Mucosa of gallbladder (tissue), 1 donor: Measurements from ENCODE around the gene EPB41L2. TPM values are rescaled to one million over a fixed set of nuclear protein-coding genes. Genes with fewer than 3 reads are reported as not detected.
"Not testable (repeated sequence)": the region's sequence is repeated elsewhere in the genome, so short reads cannot be mapped to it uniquely, and the experiment has no call there.

ENCODE experiments used
- DNase-seq: peaks from one replicate; pipeline ENCODE4 v3.0.0-alpha.2; 2020; ENCODE audit warnings: low spot score
- total RNA-seq: library from RNA; stranded (reverse); gene quantifications from one replicate; pipeline ENCODE4 v1.2.1, GENCODE V29; 2021
- donor health status: DM: no; HTN: no; CAD: no.

Gene EPB41L2
- total RNA-seq, 1 donor from 2014 or later, result 110 TPM

DNA sequence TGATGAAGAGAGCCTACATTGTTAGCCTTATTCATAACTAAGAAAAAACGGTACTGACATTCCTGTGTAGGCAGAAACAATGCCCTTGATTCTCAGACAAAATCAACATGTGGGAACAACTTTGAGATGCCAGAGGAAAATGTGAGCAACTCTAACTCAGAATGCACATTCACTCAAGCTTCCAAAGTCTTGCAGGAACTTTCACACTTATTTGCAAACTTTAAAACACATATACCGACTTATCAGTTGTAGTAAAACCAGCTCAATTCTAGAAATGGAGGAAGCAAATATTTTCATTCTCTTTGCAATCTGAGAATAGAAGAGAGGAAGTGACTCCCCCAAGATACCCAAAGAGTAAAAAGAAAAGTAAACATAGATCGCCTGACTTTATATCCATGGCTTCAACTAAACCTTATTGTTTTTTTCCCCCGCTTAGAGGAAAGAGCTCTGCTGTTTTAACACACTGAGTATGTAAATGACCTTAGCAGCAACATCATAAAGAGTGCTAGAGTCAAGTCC, 117.6 kb downstream of the EPB41L2 start:
- no peak for DNase-seq

DNA sequence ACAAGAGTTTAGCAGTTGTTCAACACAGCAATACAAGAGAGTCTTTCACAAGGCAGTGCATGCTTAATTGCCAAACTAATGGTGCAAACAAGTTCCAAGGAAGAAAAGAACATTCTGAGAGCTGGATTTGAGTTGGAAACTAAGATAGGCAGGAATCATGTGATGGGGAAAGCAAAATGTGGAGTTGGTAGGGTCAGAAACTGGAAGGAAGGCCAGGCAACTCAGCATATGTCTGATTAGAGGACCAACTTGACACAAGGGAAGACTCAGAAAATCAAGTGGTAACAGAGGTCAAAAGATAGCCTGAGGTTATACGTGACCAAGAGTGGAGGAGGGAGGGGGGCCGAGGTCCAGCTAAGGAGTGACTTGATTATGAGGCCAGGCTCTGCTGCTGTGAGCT, 118.6 kb downstream of the EPB41L2 start:
- DNase-seq, result no peak

DNA sequence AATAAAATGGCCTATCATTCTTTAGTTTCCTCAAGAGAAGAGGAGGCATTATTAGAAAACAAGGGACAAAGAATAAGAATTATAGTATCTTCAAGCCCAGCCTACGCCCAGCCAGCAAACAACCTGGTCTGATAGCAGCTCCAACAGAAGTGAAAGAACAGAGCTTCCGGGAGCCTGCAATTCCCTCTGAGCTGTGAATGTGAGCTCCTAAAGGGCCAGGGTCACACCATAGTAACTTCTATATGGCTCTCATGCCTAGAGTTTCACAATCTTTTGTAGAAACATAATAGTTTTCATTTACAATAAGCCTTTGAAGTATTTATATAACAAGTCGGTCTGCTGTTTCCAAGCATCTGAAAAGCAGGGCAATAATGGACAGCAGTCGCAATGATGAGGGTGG, 119.3 kb downstream of the EPB41L2 start:
- no peak for DNase-seq

DNA sequence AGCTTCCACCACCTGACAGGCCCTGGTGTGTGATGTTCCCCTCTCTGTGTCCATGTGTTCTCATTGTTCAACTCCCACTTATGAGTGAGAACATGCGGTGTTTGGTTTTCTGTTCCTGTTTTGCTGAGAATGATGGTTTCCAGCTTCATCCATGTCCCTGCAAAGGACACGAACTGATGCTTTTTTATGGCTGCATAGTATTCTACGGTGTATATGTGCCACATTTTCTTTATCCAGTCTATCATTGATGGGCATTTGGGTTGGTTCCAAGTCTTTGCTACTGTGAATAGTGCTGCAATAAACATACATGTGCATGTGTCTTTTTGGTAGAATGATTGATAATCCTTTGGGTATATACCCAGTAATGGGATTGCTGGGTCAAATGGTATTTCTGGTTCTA, 120.3 kb downstream of the EPB41L2 start:
- DNase-seq, result not testable (repeated sequence)

DNA sequence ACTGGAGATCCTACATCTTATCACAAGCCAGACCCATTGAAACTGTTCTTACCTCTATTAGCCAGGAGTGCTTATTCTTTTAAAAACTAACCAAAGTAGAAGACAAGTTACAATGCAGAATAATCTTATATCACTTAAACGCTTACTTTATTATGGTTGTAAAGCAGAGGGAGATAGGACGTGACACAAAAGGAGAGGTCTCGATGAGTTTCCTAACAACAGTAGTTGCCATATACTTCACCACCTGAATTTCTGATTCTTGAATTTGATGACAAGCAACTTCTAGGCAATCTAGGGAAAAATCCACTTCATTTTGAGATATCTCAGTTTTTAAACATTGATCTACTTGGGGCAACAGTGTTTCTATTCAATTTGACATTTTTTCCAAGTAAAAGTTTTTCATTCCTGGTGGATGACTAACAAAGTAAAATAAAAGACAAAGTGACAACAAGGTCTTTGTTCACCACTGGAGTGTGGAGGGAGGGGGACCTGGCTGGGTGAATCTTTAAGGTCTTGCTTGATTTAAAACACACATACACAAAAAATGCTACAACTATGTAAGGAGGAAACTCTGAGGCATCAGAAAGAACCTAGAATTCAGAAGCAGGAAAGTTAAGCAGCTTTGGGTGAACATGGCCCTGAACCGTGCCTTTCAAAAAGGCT, 125.0 kb downstream of the EPB41L2 start:
- DNase-seq, result no peak

DNA sequence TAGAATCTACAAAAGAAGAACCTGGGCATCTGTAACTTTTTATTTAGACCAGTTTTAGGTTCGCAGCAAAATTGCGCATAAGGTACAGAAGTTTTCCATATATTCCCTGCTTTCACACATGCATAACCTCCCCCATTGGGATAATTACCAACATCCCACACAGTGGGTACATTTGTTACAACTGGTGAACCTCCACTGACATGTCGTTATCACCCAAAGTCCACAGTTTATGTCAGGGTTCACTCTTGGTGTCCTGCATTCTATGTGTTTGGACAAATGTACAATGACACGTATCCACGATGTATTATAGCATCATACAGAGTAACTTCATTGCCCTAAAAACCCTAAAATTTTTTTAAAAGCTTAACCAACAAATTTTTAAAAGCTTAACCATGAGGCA, 126.1 kb downstream of the EPB41L2 start:
- no peak for DNase-seq

DNA sequence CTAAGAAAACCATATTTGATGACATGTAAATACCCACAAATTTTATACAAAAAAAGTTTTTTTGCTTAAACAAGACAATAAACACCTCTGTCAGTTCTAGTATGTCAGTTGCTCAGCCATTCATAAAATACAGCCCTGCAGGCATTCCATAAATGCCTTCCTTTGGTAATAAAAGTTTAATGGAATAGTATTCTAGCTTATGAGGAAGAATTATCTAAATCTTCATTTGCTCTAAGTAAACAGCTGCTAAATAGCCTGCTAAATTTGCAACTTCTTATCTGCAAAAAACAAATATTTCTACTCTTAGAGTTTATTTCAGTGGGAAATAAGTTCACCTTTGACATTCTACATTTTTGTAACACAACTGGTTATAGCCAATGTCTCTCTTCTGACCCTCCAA, 127.1 kb downstream of the EPB41L2 start:
- DNase-seq, result no peak

DNA sequence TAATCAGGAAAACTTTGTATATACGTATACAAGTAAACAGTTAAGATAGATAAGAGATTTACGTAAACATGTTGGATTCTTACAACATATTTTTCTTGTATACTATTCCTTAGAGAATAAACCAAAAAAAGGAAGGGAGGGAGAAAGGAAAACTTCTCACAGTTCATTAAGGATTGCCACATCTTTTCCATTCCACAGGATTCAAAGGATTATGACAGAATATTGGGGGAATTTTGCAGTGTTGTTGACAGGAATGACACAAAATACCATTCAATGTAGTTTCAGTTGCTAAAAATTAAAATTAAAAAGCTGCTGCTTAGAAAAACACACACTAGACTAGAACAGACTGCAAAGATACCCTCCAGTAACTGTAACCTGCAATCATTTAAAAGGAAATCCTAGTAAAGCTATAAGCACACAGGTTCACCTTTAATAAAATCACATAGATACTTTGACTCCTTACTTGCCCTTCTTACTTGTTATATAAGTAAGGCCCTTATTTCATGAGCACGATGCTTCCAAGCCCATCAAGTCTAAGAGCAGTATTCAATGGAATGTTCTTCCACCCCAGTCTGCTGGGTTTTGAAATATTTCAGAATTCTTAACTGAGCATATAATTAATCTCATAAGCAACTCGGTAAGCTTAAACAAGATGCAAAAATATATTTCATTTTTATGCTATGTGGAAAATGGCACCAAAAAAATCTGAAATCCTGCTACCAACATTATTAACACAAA, 128.0 kb downstream of the EPB41L2 start:
- no peak for DNase-seq

DNA sequence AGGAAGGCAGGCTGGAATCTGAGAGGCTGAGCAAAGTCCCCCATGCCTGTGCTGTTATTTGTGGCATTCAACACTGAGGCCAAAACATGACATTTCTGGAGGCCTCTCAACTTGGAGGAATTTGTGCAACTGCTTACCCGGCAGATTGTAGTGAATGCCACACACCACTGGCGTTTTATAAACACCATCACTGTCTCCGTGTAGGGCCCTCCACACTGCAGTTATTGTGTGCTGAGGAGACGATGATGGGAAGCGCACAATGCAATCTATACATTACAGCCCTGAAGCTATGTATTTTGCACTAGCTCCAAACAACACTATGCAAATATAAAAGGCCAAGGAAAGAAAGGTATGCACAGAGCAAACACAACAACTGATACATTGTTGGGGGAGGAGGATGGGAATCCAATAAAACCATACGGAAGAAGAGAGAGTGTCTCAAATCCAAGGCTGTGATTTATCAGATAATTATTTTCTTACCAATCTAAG, 129.3 kb downstream of the EPB41L2 start:
- peak; percentile 28 for DNase-seq

DNA sequence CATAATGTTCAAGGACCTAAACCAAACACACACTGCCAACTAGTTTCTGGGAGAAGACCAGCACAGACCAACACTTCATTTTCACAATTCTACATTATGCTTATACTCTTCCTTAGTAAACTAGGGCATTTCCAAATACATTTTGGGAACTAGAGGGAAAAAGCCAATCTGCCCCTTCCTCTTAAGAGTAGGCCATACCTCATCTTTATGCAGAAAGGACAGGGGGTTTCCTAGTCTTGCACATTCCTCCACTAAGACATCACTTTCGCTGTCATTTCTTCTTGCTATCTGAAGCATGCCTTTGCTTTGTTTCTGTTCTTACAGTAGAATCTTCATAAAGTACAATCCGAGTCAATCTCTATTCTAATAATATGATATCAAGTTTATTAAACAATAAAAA, 130.1 kb downstream of the EPB41L2 start:
- DNase-seq, result no peak

DNA sequence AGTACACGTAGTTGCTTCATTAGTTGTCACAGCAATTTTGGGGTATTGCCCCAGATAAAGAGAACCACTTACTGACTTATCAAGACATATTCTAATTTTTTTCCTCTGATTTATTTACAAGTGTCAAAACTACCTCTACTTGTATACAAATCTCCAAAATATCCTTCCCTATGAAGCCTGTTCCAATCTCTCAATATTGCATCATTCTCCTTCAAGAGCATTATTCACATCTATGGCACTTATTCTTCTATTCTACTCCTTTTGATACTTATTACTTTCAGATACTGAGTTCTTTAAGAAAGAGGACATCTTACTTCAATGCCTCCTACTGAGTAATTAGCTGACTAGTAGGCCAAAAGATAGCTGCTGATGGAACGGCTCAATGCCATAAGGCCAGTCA, 130.6 kb downstream of the EPB41L2 start:
- no peak for DNase-seq

DNA sequence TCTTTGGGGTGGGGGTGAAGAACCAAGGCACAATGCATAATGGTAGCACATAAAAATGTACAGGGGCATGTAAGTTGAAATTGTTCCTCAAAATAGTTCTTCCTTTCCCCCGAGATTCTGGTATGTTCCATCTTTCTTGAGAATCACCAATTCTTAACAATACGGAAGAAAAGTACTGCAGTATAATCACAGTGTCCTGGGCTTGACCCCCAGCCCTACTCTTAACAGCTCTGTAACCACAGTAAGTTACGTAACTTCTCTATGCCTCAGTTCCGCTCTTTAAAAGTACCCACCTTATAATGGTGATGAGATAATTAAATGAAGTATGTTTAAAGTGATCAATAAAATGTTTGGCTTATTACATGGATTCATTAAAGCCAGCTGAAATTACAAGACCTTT, 131.4 kb downstream of the EPB41L2 start:
- no peak for DNase-seq

DNA sequence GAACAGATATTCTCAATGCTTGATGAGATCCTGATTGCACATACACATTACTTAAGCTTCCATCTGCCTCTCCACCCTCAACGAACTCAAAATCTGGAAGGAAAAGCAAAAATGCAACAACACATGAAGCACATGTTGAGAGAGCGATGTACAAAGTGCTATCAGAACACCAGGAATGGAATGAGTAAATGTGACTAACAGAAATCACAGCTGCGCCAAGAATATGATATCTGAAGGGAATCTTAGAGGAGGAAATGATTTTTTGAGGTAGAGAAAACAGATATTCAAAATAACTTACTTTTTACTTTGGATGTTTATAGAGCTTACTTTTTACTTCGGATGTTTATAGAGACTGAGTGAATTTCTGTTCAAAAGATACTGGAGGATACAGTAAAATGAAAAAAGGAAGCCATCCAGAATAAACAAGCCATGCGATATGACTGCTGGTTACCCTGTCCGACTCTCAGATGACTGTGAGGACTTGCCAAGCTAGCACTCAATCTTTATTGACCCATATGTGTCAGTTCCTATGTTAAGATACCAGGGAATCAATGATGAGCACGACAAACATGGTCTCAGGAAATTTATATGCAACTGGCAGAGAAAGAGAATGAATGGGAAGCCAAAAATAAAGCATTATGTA, 133.9 kb downstream of the EPB41L2 start:
- no peak for DNase-seq

DNA sequence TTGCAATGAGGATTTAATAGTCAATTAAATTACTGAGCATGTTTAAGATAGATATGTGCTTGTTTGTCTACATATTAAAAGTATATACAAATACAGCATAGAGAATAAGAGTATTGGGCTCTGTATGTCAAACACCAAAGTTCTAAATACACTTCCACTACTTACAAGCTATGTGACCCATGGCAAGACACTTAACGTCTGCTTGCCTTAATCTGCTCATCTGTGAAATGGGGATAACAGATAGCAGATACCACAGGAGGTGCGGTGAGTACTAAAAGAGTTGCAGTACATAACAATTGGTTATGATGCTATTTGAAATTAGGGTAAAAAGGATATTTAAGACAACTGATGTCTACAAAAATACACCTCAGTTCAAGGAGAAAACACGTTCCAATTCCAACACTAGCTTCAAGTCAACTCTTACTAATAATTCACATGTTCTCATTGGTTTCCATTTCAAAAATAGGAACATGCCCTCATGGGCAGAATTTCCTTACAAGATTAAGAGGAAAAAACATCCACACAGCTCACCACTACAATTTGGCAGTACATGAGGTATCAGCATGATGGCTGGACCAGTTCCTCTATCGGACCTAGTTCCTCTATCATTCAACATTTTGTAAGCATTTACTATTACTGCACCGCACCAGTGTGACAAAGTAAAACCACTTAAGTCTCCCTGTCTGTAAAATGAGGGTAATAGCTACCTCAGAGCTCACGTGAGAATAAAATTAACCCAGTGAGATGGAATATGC, 134.7 kb downstream of the EPB41L2 start:
- peak; percentile 15 for DNase-seq

DNA sequence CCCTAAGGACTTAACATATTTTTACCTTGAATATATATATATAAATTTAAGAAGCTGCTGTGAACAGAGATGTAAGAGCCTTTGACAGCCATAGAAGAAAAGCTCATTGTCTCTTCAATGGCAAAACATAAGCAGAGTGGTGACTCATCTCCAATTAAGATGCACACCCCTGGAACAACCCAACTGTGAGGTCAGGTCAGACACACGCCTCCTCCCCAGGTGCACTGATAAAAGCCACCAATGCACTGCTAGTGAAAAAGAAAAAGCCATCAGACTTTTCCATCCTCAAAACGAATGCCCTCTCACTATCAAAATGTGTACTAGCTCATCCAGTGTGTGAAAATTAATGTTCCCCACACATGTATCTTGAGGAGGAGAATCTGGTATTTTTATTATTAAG, 135.7 kb downstream of the EPB41L2 start:
- DNase-seq, result no peak

DNA sequence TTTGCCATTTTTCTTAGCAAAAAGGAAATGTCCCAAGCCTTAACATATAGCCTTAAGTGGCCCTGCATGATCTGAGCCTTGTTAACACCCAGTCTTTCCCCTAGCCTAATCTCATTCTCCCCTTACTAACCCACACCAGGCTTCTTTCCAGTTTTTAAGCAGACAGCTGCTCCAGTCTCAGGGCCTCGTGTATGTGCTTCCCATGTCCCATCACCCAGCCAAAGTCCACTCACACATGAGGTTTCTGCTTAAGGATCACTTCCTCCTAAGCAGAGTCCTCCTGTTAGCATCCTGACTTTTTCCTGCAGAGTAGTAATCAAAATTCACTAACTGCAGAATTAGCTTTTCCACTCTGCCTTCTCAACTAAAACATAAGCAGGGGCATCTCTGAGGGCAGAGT, 139.7 kb downstream of the EPB41L2 start:
- no peak for DNase-seq

DNA sequence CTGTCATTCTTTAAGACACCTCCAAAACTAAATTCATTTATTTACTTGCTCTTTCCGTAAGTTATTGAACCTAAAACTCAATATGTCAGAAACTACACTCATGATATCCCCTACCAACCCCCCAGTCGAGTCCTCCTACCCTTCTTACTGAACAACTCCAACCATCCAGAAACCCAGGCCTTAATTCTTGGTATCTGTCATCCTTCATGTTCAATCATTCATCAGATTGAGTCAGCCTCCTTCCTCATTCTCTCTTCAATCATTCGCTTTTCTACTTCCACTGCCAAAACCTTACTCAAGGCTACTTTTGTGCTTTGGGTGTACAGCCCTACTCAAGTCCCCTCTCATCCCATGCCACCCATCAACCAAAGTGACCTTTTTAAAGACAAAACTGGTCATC, 140.1 kb downstream of the EPB41L2 start:
- DNase-seq, result no peak

DNA sequence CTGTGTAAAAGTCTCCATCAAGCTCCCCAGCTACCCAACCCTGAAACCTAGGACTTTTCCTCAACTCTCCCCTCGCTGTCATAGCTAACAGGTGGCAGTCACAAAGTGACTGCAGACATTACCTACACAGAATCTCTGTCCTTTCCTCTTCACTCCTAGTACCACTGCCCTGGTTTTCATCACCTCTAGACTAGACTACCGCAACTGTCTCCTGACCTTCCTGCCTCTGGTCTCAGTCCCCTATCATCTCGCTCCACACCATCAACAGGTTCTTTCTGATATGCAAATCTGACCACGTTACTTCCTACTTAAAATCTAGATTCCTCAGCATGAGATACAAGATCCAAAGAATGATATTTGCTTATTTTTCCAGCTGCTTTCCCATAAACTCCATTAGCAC, 142.1 kb downstream of the EPB41L2 start:
- DNase-seq, result no peak

DNA sequence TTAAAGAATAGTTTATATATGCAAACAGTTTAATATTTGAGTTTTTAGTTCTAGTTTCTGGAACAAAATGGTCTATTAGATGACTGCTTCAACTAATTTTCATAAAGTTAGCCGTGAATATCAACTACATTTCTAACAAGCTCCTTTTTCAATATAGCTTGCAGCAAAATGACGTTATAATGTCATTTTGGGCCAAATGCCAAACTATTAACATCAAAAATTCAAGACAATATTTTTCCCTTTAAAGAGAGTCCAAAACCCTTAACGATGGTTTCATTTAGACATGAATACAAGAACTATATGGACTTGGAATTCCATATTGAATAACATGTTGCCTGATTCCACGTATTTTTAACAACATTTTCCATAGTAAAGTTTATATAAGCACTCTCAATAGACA, 144.9 kb downstream of the EPB41L2 start:
- no peak for DNase-seq

DNA sequence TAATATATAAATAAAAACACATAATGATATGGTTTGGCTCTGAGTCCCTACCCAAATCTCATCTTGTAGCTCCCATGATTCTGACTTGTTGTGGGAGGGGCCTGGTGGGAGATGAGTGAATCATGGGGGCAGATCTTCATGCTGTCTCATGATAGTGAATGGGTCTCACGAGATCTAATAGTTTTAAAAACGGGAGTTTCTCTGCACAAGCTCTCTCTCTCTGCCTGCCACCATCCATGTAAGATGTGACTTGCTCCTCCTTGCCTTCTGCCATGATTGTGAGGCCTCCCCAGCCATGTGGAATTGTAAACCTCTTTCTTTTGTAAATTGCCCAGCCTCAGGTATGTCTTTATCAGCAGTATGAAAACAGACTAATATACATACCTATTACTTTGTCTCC, 147.4 kb downstream of the EPB41L2 start:
- not testable (repeated sequence) for DNase-seq

DNA sequence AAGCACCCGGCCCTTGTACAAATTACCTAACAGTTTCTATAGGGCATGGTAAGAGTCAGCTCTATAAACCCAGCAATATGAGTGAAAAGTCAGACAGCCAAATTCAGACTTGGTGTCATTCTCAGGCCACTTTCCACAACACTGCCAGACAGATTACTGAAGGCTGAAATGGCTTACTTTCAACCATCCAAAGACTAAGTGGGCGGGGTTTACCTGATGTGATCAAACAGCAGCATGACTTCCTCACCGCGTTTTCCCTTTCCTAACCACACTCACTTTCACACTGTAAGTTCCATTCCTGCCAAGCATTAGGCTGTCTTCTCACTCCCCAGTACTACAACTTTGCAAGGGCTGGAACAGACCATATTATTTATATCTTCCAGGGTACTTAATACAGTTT, 149.9 kb downstream of the EPB41L2 start:
- DNase-seq, result no peak

DNA sequence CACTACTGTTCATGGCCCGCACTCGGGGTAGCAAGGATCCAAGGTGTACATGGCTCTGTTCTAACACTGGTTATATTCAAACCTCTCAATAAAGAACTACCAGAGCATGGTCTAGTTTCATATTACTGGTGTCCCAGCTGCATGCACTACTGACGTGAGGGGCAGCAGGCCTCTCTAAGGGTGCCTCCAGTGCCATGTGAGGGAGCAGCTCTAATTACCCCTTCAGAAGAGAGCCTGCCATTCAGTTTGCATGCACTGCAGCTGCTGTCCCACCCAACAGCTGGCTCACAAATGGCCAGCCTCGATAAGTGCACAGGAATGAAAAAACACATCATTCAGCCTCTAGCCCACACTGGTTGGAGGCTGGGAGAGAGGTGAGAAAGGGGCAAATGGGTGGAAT, 150.6 kb downstream of the EPB41L2 start:
- no peak for DNase-seq
